ENCODE measurements around the gene DLGAP4. TPM values are rescaled to one million over a fixed set of nuclear protein-coding genes. Genes with fewer than 3 reads are reported as not detected.
"Not testable (repeated sequence)": the region's sequence is repeated elsewhere in the genome, so short reads cannot be mapped to it uniquely, and the experiment has no call there.

Gene DLGAP4
- total RNA-seq, 1 donor from 2014 or later, result 172 TPM

- Mint-ChIP-seq H3K27ac (ENCODE audit: unreplicated experiment) (no peak overlapping the region), H3K4me1 (ENCODE audit: unreplicated experiment) (peaks cover 4% of the 10 kb centered on the region), H3K4me3 (ENCODE audit: unreplicated experiment) (no peak overlapping the region), H3K9me3 (ENCODE audit: unreplicated experiment) (no peaks in the 10 kb centered on the region), H3K36me3 (ENCODE audit: low read depth, unreplicated experiment) (peaks cover 21% of the 10 kb centered on the region), H3K27me3 (ENCODE audit: unreplicated experiment) (no peaks in the 10 kb centered on the region)
- no peak for DNase-seq (ENCODE audit: low spot score)
- TF ChIP-seq, protein P1, sequence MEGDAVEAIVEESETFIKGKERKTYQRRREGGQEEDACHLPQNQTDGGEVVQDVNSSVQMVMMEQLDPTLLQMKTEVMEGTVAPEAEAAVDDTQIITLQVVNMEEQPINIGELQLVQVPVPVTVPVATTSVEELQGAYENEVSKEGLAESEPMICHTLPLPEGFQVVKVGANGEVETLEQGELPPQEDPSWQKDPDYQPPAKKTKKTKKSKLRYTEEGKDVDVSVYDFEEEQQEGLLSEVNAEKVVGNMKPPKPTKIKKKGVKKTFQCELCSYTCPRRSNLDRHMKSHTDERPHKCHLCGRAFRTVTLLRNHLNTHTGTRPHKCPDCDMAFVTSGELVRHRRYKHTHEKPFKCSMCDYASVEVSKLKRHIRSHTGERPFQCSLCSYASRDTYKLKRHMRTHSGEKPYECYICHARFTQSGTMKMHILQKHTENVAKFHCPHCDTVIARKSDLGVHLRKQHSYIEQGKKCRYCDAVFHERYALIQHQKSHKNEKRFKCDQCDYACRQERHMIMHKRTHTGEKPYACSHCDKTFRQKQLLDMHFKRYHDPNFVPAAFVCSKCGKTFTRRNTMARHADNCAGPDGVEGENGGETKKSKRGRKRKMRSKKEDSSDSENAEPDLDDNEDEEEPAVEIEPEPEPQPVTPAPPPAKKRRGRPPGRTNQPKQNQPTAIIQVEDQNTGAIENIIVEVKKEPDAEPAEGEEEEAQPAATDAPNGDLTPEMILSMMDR (IDR thresholded peaks at IDR 0.05; ENCODE audit: unreplicated experiment), result no peak
These were observed 71.5 kb downstream of the DLGAP4 start for GRCh38 chr20:36377348-36378326.

GRCh38 chr20:36378686-36379085 lies 72.5 kb downstream of the DLGAP4 start:
- Mint-ChIP-seq H3K36me3 (ENCODE audit: low read depth, unreplicated experiment) (peaks cover 21% of the 10 kb centered on the region), H3K27me3 (ENCODE audit: unreplicated experiment) (no peaks in the 10 kb centered on the region), H3K4me1 (ENCODE audit: unreplicated experiment) (peaks cover 4% of the 10 kb centered on the region), H3K4me3 (ENCODE audit: unreplicated experiment) (no peak overlapping the region), H3K27ac (ENCODE audit: unreplicated experiment) (no peak overlapping the region), H3K9me3 (ENCODE audit: unreplicated experiment) (no peaks in the 10 kb centered on the region)
- DNase-seq (ENCODE audit: low spot score), result no peak
- TF ChIP-seq, protein P1 (IDR thresholded peaks at IDR 0.05; ENCODE audit: unreplicated experiment), result no peak

DNA sequence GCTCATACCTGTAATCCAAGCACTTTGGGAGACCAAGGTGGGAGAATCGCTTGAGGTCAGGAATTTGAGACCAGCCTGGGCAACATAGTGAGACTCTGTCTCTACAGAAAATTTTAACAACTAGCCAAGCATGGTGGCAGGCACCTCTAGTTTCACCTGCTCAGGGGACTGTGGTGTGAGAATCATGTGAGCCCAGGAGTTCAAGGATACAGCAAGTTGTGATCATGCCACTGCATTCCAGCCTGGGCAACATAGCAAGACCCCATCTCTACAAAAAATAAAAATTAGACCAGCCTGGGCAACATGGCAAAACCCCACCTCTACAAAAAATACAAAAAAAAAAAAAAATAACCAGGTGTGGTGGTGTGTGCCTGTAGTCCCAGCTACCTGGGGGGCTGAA lies 73.8 kb downstream of the DLGAP4 start:
- not testable (repeated sequence) for H3K27ac Mint-ChIP-seq (ENCODE audit: unreplicated experiment); H3K4me1 Mint-ChIP-seq (ENCODE audit: unreplicated experiment); H3K9me3 Mint-ChIP-seq (ENCODE audit: unreplicated experiment); H3K27me3 Mint-ChIP-seq (ENCODE audit: unreplicated experiment); DNase-seq (ENCODE audit: low spot score); H3K4me3 Mint-ChIP-seq (ENCODE audit: unreplicated experiment)
- H3K36me3 Mint-ChIP-seq (ENCODE audit: low read depth, unreplicated experiment), result peaks cover 21% of the 10 kb centered on the region

DNA sequence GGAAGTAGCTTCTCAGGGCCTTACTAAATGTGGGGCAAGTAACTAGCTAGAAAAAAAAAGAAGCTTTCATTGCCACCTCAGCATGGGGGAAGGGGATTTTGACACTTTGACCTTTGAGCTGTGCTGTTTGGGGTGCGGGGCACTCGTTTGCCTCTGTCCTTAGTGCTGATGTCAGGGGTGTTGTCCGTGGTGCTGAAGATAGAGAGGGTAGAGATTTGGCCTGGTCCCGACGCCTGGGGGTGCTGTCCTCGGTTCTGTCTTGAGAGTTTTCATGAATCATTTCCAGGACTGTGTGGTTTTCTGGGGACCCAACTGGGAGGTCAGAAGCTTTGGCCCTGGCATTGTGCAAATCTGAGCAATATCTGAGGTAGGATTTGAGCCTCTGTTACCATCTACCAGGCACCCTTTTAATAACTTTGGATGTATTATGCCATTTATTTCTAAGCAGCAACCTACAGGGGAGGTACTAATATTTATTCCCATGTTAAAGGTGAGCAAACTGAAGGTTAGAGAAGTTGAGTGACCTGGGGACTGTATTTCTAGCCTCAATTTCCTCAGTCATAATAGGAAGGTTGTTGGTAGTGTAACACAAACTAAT lies 78.0 kb downstream of the DLGAP4 start:
- Mint-ChIP-seq H3K36me3 (ENCODE audit: low read depth, unreplicated experiment) (peaks cover 15% of the 10 kb centered on the region), H3K4me1 (ENCODE audit: unreplicated experiment) (no peaks in the 10 kb centered on the region), H3K9me3 (ENCODE audit: unreplicated experiment) (no peaks in the 10 kb centered on the region), H3K4me3 (ENCODE audit: unreplicated experiment) (peak overlapping the region; percentile 28), H3K27me3 (ENCODE audit: unreplicated experiment) (no peaks in the 10 kb centered on the region), H3K27ac (ENCODE audit: unreplicated experiment) (no peak overlapping the region)
- DNase-seq (ENCODE audit: low spot score), result peak; percentile 73
- TF ChIP-seq, protein P1 (IDR thresholded peaks at IDR 0.05; ENCODE audit: unreplicated experiment), result no peak

DNA sequence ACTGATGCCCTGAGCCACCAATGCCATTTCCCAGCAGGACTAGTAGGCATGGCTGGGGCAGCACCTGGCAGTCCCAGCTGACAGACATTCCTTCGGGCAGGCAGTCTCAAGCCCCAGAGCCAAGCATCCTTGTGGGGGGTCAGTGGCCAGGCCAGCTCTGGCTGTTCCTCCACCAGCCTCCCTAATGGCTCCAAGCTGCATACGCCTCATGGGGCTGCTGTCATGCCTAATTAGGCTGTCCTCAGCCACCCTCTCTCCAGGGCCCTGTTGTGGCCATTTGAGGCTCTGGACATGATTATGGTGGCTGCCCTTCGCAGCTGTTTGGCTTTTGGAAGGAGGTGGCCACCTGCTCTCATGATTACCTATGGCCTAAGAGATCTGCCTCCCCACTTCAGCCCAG lies 79.4 kb downstream of the DLGAP4 start:
- Mint-ChIP-seq H3K4me1 (ENCODE audit: unreplicated experiment) (no peaks in the 10 kb centered on the region), H3K27me3 (ENCODE audit: unreplicated experiment) (no peaks in the 10 kb centered on the region), H3K9me3 (ENCODE audit: unreplicated experiment) (no peaks in the 10 kb centered on the region), H3K36me3 (ENCODE audit: low read depth, unreplicated experiment) (peaks cover 7% of the 10 kb centered on the region), H3K4me3 (ENCODE audit: unreplicated experiment) (no peak overlapping the region), H3K27ac (ENCODE audit: unreplicated experiment) (no peak overlapping the region)
- DNase-seq (ENCODE audit: low spot score), result no peak
- TF ChIP-seq, protein P1 (IDR thresholded peaks at IDR 0.05; ENCODE audit: unreplicated experiment), result no peak

Data from endothelial cell (in vitro differentiated cells).